ENCODE data around the gene KLK14.

The KLK14 gene

GRCh38 chr19:51091895-51092873 lies 9.5 kb upstream of the KLK14 start:
- in situ Hi-C loops (cut with MboI; ENCODE audit: low pct_unique_long_range_greater_than_20kb, low sequenced_read_pairs), result no loop called here
- DNase-seq, result no peak

GRCh38 chr19:51091126-51091525 lies 8.4 kb upstream of the KLK14 start:
- in situ Hi-C loops (cut with MboI; ENCODE audit: low pct_unique_long_range_greater_than_20kb, low sequenced_read_pairs), result no loop called here

GRCh38 chr19:51090471-51090870 lies 7.8 kb upstream of the KLK14 start:
- in situ Hi-C loops (cut with MboI; ENCODE audit: low pct_unique_long_range_greater_than_20kb, low sequenced_read_pairs), result no loop called here
- DNase-seq, result no peak

More at GRCh38 chr19:51091126-51091525, 8.4 kb upstream of the KLK14 start:
- no peak for DNase-seq

GRCh38 chr19:51089786-51090185 lies 7.1 kb upstream of the KLK14 start:
- in situ Hi-C loops (cut with MboI; ENCODE audit: low pct_unique_long_range_greater_than_20kb, low sequenced_read_pairs), result no loop called here
- DNase-seq, result no peak

- in situ Hi-C loops (cut with MboI; ENCODE audit: low pct_unique_long_range_greater_than_20kb, low sequenced_read_pairs), result no loop called here
- DNase-seq, result no peak
Observed at GRCh38 chr19:51086153-51086850, 3.6 kb upstream of the KLK14 start.

GRCh38 chr19:51084505-51084904 lies 1.8 kb upstream of the KLK14 start:
- in situ Hi-C loops (cut with MboI; ENCODE audit: low pct_unique_long_range_greater_than_20kb, low sequenced_read_pairs), result no loop called here
- DNase-seq, result no peak

- no peak for DNase-seq
- in situ Hi-C loops (cut with MboI; ENCODE audit: low pct_unique_long_range_greater_than_20kb, low sequenced_read_pairs), result no loop called here
Observed at GRCh38 chr19:51083783-51084182, 1.1 kb upstream of the KLK14 start.

GRCh38 chr19:51083181-51083580 lies 494 bp upstream of the KLK14 start:
- in situ Hi-C loops (cut with MboI; ENCODE audit: low pct_unique_long_range_greater_than_20kb, low sequenced_read_pairs), result no loop called here

GRCh38 chr19:51081476-51081875 lies 1.2 kb downstream of the KLK14 start:
- DNase-seq, result no peak
- in situ Hi-C loops (cut with MboI; ENCODE audit: low pct_unique_long_range_greater_than_20kb, low sequenced_read_pairs), result no loop called here

More at GRCh38 chr19:51083181-51083580, 494 bp upstream of the KLK14 start:
- no peak for DNase-seq

- no peak for DNase-seq
- in situ Hi-C loops (cut with MboI; ENCODE audit: low pct_unique_long_range_greater_than_20kb, low sequenced_read_pairs), result no loop called here
Observed at GRCh38 chr19:51079481-51080110, 3.1 kb downstream of the KLK14 start.

GRCh38 chr19:51078731-51079130 lies 4.0 kb downstream of the KLK14 start:
- in situ Hi-C loops (cut with MboI; ENCODE audit: low pct_unique_long_range_greater_than_20kb, low sequenced_read_pairs), result no loop called here
- DNase-seq, result no peak

- in situ Hi-C loops (cut with MboI; ENCODE audit: low pct_unique_long_range_greater_than_20kb, low sequenced_read_pairs), result no loop called here
- no peak for DNase-seq
Observed at GRCh38 chr19:51078104-51078503, 4.6 kb downstream of the KLK14 start.

- in situ Hi-C loops (cut with MboI; ENCODE audit: low pct_unique_long_range_greater_than_20kb, low sequenced_read_pairs), result no loop called here
- DNase-seq, result no peak
Observed at GRCh38 chr19:51076631-51077213, 6.0 kb downstream of the KLK14 start.

- in situ Hi-C loops (cut with MboI; ENCODE audit: low pct_unique_long_range_greater_than_20kb, low sequenced_read_pairs), result no loop called here
- DNase-seq, result no peak
Observed at GRCh38 chr19:51075998-51076397, 6.7 kb downstream of the KLK14 start.

- DNase-seq, result no peak
- in situ Hi-C loops (cut with MboI; ENCODE audit: low pct_unique_long_range_greater_than_20kb, low sequenced_read_pairs), result no loop called here
Observed at GRCh38 chr19:51071095-51071405, 11.6 kb downstream of the KLK14 start.

- DNase-seq, result no peak
- in situ Hi-C loops (cut with MboI; ENCODE audit: low pct_unique_long_range_greater_than_20kb, low sequenced_read_pairs), result no loop called here
Observed at GRCh38 chr19:51070334-51071094, 12.2 kb downstream of the KLK14 start.

GRCh38 chr19:51066393-51067186 lies 16.1 kb downstream of the KLK14 start:
- DNase-seq, result no peak
- in situ Hi-C loops (cut with MboI; ENCODE audit: low pct_unique_long_range_greater_than_20kb, low sequenced_read_pairs), result no loop called here

GRCh38 chr19:51065221-51065960 lies 17.3 kb downstream of the KLK14 start:
- no peak for DNase-seq
- in situ Hi-C loops (cut with MboI; ENCODE audit: low pct_unique_long_range_greater_than_20kb, low sequenced_read_pairs), result no loop called here

Measured in KBM-7 (cell line).